DOHH2 (cell line): Measurements from ENCODE around the gene LIPA.
"Not testable (repeated sequence)": the region's sequence is repeated elsewhere in the genome, so short reads cannot be mapped to it uniquely, and the experiment has no call there.

Experiments used
- H3F3A ChIP-seq: fragments of 200-600 bp; sonication (generic), shearing (Covaris generic); 2 replicates; pipeline ENCODE4 v1.6.0; 2016; ENCODE audit warnings: antibody characterized with exemption, mild to moderate bottlenecking; ENCODE audit not compliant: control insufficient read depth, insufficient read depth
- H3K27ac ChIP-seq: fragments of 200-600 bp; sonication (generic); 2 replicates; pipeline ENCODE4 v1.5.1; 2014; ENCODE audit warnings: low read depth, mild to moderate bottlenecking, low read length, moderate library complexity
- H3K27me3 ChIP-seq: fragments of 200-600 bp; sonication (generic); 2 replicates; pipeline ENCODE4 v1.6.1; 2014; ENCODE audit warnings: mild to moderate bottlenecking, low read length, mixed read lengths; ENCODE audit not compliant: control insufficient read depth
- H3K36me3 ChIP-seq: fragments of 200-600 bp; sonication (generic); 2 replicates; pipeline ENCODE4 v1.6.1; 2014; ENCODE audit warnings: mild to moderate bottlenecking, low read length, moderate library complexity, mixed read lengths; ENCODE audit not compliant: control insufficient read depth
- H3K4me1 ChIP-seq: fragments of 200-600 bp; sonication (generic); 2 replicates; pipeline ENCODE4 v1.6.1; 2014; ENCODE audit warnings: mild to moderate bottlenecking, low read length, mixed read lengths; ENCODE audit not compliant: control insufficient read depth
- H3K4me2 ChIP-seq: fragments of 200-600 bp; sonication (generic); 2 replicates; pipeline ENCODE4 v1.6.0; 2014; ENCODE audit warnings: mild to moderate bottlenecking, low read length, moderate library complexity
- H3K4me3 ChIP-seq: fragments of 200-600 bp; sonication (generic); 2 replicates; pipeline ENCODE4 v1.5.1; 2014; ENCODE audit warnings: mild to moderate bottlenecking, low read length, mixed read lengths
- H3K79me2 ChIP-seq: fragments of 200-600 bp; sonication (generic); 2 replicates; pipeline ENCODE4 v1.6.1; 2014; ENCODE audit warnings: mild to moderate bottlenecking, low read length, mixed read lengths; ENCODE audit not compliant: control insufficient read depth
- H3K9me2 ChIP-seq: fragments of 200-600 bp; sonication (generic); replicated peaks from 2 replicates; pipeline ENCODE4 v1.6.1; 2014; ENCODE audit warnings: mild to moderate bottlenecking, low read length, mixed read lengths; ENCODE audit not compliant: control insufficient read depth
- H3K9me3 ChIP-seq: fragments of 200-600 bp; sonication (generic); 2 replicates; pipeline ENCODE4 v1.6.1; 2014; ENCODE audit warnings: antibody characterized with exemption, low read length, mixed read lengths; ENCODE audit not compliant: control insufficient read depth, insufficient read depth
- H4K20me1 ChIP-seq: fragments of 200-600 bp; sonication (generic); 2 replicates; pipeline ENCODE4 v1.6.0; 2014; ENCODE audit warnings: low read depth, mild to moderate bottlenecking, antibody characterized with exemption, low read length, moderate library complexity; ENCODE audit not compliant: control insufficient read depth, insufficient read depth
- EZH2phosphoT487 ChIP-seq: fragments of 200-600 bp; sonication (generic); IDR thresholded peaks from 2 replicates; pipeline ENCODE4 v1.6.1; 2017; ENCODE audit warnings: borderline replicate concordance, mild to moderate bottlenecking, antibody characterized with exemption, low read length, moderate library complexity, mixed read lengths
- TF ChIP-seq, protein P1 (sequence below): fragments of 200-600 bp; sonication (generic); IDR thresholded peaks from one replicate; pipeline ENCODE4 v1.5.1; 2014; ENCODE audit warnings: antibody characterized with exemption, mild to moderate bottlenecking, low read depth, low read length; ENCODE audit not compliant: poor library complexity, severe bottlenecking

LIPA gene

GRCh38 chr10:89294721-89295239, 43.2 kb upstream of the LIPA start:
- no peak overlapping the region for H3K27ac ChIP-seq
- H3K79me2 ChIP-seq = no peaks in the 10 kb centered on the region
- H3K27me3 ChIP-seq = no peaks in the 10 kb centered on the region
- no peak overlapping the region for H3K4me2 ChIP-seq
- no peaks in the 10 kb centered on the region for H3K36me3 ChIP-seq
- H3F3A ChIP-seq = no peaks in the 10 kb centered on the region
- no peaks in the 10 kb centered on the region for H3K4me1 ChIP-seq
- H4K20me1 ChIP-seq = no peaks in the 10 kb centered on the region
- H3K9me2 ChIP-seq = no peaks in the 10 kb centered on the region
- no peaks in the 10 kb centered on the region for H3K9me3 ChIP-seq
- TF ChIP-seq, protein P1, sequence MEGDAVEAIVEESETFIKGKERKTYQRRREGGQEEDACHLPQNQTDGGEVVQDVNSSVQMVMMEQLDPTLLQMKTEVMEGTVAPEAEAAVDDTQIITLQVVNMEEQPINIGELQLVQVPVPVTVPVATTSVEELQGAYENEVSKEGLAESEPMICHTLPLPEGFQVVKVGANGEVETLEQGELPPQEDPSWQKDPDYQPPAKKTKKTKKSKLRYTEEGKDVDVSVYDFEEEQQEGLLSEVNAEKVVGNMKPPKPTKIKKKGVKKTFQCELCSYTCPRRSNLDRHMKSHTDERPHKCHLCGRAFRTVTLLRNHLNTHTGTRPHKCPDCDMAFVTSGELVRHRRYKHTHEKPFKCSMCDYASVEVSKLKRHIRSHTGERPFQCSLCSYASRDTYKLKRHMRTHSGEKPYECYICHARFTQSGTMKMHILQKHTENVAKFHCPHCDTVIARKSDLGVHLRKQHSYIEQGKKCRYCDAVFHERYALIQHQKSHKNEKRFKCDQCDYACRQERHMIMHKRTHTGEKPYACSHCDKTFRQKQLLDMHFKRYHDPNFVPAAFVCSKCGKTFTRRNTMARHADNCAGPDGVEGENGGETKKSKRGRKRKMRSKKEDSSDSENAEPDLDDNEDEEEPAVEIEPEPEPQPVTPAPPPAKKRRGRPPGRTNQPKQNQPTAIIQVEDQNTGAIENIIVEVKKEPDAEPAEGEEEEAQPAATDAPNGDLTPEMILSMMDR = no peak
- TF ChIP-seq EZH2phosphoT487 = no peak
- H3K4me3 ChIP-seq = no peak overlapping the region

DNA sequence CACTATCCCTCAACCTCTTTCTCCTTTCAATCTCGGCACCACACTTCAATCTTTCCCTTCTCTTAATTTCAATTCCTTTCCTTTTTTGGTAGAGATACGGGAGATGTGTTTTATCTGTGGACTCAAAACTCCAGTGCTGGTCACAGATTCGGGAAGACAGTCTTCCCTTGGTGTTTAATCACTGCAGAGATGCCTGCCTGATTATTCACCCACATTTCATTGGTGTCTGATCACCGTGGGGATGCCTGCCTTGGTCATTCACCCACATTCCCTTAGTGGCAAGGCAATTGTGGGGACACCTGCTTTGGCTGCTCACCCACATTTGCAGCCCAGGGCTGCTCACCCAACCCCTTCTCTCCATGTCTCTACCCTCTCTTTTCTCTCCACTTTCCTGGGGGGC, 33.7 kb upstream of the LIPA start:
- H3K79me2 ChIP-seq, H3K4me2 ChIP-seq, H3K9me2 ChIP-seq, H3K36me3 ChIP-seq, H3K27me3 ChIP-seq, H3K4me3 ChIP-seq, H3F3A ChIP-seq, H3K27ac ChIP-seq, H4K20me1 ChIP-seq, H3K9me3 ChIP-seq, H3K4me1 ChIP-seq: not testable (repeated sequence)

DNA sequence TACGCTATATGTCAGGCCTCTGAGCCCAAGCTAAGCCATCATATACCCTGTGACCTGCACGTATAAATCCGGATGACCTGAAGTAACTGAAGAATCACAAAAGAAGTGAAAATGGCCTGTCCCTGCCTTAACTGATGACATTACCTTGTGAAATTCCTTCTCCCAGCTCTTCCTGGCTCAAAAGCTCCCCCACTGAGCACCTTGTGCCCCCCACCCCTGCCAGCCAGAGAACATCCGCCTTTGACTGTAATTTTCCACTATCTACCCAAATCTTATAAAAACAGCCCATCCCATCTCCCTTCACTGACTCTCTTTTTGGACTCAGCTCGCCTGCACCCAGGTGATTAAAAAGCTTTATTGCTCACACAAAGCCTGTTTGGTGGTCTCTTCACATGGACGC, 33.1 kb upstream of the LIPA start:
- H3K4me1 ChIP-seq, H3F3A ChIP-seq, H3K36me3 ChIP-seq, H3K27ac ChIP-seq, H4K20me1 ChIP-seq, H3K9me3 ChIP-seq, H3K79me2 ChIP-seq, H3K4me2 ChIP-seq, H3K27me3 ChIP-seq, H3K9me2 ChIP-seq, H3K4me3 ChIP-seq: not testable (repeated sequence)

DNA sequence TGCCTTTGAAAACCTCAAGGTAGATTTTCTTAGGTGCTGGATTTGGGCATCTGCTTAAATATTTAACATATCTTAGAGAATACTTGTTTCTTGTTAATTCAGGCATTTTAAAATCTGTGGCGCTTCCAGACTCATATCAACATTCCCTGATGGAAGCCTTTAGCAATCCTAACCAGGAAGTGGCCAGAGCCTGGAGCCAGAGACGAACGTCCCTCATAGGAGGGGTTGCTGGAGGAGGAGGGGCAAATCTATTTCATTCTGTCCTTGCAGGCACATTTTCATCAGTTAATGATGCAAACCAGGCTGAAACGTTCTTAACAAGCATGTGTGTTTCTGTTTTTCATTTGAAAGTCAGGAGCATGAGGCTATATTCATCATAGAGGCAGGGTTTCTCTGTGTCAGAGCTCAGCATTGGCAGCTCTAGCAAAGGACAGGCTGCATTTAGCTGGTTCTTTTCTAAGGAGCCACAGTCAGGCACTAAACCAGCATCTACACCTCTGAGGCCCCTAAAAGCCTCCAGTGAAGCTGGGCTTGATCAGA, 32.4 kb upstream of the LIPA start:
- TF ChIP-seq, protein P1 = no peak
- no peak for TF ChIP-seq EZH2phosphoT487
- Histone ChIP-seq H3K4me2 (no peak overlapping the region), H3K9me3 (no peaks in the 10 kb centered on the region), H3F3A (no peaks in the 10 kb centered on the region), H3K27me3 (peaks cover 3% of the 10 kb centered on the region; the same call in 1 of the 2 replicates), H3K4me3 (no peak overlapping the region), H3K27ac (no peak overlapping the region), H4K20me1 (no peaks in the 10 kb centered on the region), H3K79me2 (no peaks in the 10 kb centered on the region), H3K9me2 (no peaks in the 10 kb centered on the region), H3K4me1 (no peaks in the 10 kb centered on the region), H3K36me3 (no peaks in the 10 kb centered on the region)
